Activated CD8-positive, alpha-beta memory T cell treated with anti-CD3 and anti-CD28 coated beads for 24 hours (primary cell): ENCODE measurements around the gene PRR35.
A peak's percentile ranks its signal among the peaks of the same experiment; 100 is the strongest.

ENCODE experiments used
- DNase-seq: peaks from one replicate; pipeline ENCODE4 v3.0.0-alpha.2; 2020

PRR35 gene

DNA sequence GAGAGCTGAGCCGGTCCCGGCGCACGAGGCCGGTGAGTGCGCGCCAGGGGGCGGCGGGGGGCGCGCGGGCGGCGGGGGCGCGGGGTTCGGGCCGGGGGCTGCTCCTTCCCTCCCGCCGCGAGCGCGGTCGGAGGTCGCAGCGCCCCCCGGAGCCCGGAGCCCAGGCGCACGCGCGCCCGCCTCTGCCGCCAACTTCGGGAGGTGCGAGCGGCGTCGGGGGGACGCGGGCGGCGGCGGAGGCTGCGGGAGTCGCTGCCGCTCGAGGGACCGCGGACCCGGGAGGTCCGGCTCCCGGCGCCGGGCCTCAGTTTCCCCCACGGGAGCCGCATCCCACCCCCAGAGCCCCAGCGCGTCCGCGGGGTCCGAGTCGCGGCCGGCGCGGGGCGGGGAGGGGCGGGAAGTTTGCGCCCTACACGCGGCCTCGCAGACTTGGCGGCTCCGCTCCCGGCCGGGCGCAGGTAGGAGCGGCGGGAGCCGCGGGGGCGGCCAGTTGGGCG is at the start of gene PRR35:
Gene PRR35 (plus strand): TSS at position 191 of the 497 bp plus-strand sequence. CDS start 2,901 bp downstream, outside the sequence.
- DNase-seq = no peak

- no peak for DNase-seq
Measured at GRCh38 chr16:512802-513201, 47.4 kb upstream of the PRR35 start.

DNA sequence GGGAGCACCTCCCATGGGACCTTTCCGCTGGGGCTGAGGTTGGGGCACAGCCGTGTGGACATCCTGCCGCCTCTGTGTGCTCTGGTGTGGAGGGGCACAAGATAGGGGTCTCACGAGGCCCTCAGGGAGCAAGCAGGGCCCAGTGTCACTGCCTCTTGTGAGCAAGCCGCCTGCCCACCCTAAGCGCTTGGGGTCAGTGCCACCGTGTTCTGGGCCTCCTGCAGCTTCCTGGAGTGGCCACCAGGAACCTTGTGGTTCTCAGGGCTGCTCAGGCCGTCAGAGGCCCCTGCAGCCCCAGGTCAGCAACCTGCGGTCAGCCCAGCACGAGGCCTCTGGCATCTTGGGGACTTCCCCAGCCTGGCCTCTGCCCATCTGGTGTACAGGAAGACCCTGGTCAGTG is 46.2 kb upstream of the PRR35 start:
- no peak for DNase-seq

GRCh38 chr16:515175-515938 is 44.8 kb upstream of the PRR35 start:
- DNase-seq = no peak

- DNase-seq = no peak
Measured at GRCh38 chr16:515939-516226, 44.3 kb upstream of the PRR35 start.

- DNase-seq = no peak
Measured at GRCh38 chr16:516301-516700, 43.9 kb upstream of the PRR35 start.

DNA sequence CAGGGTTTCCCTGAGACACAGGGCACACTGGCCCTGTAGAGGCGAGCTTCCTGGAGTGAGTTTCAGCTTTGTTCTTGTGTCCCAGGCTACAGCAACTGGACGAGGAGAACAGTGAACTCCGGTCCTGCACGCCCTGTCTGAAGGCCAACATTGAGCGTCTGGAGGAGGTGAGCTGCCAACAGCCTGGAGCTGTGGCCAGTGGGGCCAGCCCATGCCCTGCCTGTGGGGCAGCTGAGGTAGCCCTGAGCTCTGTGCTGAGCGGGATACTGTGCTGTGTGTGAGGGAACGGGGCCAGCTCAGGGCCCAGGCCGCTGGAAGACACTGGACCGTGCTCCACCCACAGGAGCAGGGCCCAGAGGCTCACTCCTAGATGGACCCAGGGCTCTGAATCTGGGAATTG is 41.3 kb upstream of the PRR35 start:
- no peak for DNase-seq

DNA sequence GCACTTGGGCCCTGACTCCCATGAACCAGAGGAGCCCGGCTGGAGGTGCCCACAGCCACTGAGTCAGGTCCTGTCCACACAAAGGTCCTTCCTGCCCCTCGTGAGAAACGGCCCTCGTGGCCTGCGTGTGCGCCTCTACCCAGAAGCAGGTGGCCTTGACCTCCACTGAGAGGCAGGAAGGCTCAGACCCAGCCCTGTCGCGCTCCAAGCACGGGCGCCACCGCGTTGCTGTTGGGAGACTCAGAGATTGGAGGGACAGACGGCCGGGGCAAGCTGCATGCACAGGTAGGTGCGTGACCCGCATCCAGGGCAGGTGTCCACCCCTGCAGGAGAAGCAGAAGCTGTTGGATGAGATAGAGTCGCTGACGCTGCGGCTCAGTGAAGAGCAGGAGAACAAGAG is 40.8 kb upstream of the PRR35 start:
- DNase-seq = no peak

- no peak for DNase-seq
Measured at GRCh38 chr16:519841-520687, 40.1 kb upstream of the PRR35 start.

DNA sequence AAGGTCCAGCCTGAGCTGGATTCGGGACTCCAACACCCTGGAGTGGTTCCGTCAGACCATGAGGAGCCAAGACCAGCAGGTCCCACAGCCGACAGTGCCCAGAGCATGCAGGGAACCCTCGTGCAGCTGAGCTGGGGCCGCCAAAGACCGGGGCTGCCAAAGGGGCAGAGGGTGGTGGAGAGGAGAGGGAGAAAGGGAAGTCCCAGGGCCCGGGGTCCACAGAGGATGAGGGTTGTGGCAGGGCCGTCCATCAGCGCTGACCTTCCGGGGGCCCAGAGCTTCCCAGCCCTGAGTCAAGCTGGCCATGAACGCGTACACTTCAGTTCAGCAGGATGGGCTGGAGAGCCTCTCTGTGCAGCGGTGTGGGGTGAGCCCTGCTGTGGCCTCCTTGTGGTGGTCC is 39.3 kb upstream of the PRR35 start:
- DNase-seq = no peak

- DNase-seq = no peak
Measured at GRCh38 chr16:521381-522210, 38.6 kb upstream of the PRR35 start.

GRCh38 chr16:522320-523096 is 37.7 kb upstream of the PRR35 start:
- DNase-seq = no peak

DNA sequence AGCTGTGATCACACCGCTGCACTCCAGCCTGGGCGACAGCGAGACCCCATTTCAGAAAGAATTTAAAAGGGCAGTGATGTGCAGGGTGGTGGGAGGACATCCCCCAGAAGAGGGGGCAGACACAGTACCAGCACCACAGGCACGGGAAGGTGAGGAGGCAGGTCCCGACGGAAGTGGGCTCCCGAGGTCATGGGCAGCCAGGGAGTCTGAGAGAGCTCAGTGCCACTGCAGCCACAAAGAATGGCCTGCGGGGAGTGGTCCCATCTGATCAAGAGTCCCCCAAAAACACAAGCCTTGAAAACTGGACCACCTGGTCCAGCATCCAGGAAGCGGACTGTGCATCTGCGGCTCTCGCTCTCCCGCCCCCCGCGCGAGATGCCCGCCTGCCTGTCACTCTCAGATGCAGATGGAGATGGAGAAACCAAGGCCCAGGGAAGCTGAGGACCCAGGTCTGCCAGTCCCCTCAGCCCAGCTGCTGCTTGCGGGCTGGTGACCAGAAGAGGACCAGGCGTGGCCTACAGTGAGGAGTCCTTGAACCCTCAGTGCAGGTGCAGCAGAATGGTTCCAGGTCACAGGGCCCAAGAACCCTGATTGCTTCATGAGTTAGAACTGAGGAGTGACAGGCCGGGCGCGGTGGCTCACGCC is 37.0 kb upstream of the PRR35 start:
- DNase-seq = no peak

DNA sequence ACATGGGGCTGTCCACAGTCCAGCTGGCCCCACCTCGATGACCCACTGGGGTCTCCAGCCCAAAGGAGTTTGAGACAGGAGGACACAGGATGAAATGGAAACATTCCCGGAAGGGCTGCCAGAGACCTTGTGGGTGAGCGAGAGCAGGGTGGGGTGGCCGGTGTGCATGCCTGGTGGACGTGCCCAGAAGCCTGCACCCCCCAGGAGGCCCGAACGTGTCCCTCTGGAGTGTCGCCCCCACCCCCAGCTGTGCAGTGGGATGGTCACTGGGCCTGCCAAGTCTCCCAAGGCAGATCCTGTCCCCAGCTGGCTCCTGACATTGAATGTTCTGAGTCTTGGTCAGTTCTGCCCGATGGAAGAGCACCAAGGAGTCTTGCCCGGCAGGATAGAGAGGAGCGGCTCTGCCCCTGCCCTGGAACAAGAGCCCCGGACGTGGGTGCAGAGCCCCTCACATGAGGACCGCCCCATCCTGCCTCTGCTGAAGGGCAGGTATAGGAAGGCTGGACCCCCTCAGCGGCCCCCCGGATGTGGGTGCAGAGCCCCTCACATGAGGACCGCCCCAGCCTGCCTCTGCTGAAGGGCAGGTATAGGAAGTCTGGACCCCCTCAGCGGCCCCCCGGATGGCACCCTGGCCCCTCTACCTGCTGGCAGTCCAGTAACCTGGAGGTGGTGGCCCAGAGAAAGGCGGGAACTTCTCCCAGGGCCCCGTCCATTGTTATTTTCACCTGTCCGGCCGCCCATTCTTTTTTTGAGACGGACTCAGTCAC is 35.7 kb upstream of the PRR35 start:
- DNase-seq = no peak

- no peak for DNase-seq
Measured at GRCh38 chr16:525123-525519, 35.1 kb upstream of the PRR35 start.

DNA sequence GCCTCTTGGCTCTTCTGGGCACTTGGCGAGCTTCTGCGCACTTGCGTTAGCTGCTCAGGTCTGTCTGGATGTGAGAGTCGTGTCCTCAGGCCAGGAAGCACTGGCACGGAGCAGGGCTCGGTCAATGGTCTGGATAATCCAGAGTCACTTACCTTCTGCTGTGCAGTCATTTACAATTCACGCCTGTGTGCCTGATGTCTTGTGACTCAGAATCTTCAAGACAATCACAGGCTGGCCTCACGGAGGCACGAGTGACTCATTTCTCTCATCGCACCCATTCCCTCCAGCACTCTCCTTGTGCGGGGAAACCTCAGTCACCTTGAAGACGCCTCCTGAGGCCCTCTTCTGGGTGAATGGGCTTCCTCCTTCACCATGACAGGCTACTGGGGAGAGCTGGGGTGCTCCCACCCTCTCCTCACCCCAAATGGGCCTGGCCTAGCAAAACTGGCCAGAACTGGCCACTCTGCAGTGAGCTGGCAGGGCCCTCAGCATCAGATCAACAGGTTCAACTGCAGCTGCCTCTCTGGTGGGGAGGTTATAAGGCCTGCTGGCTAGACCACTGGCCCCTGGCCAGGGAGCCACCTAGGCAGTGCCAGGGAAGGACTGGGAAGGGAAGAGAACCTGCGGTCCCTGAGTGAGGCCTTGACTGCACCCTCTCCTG is 34.5 kb upstream of the PRR35 start:
- DNase-seq = peak; percentile 86

GRCh38 chr16:526181-527014 is 33.8 kb upstream of the PRR35 start:
- DNase-seq = no peak

- peak; percentile 96 for DNase-seq
Measured at GRCh38 chr16:527015-527903, 32.9 kb upstream of the PRR35 start, which contains the start of gene CAPN15. CAPN15 (plus strand) TSS chr16:527712; CDS start chr16:546839, 19,127 bp downstream.
